ENCODE results near the gene WBP4. TPM values are rescaled to one million over a fixed set of nuclear protein-coding genes. Genes with fewer than 3 reads are reported as not detected.
A peak's percentile ranks its signal among the peaks of the same experiment; 100 is the strongest.
"Not testable (repeated sequence)": the region's sequence is repeated elsewhere in the genome, so short reads cannot be mapped to it uniquely, and the experiment has no call there.

WBP4 gene
- total RNA-seq, 1 donor from 2014 or later = 6.9 TPM

DNA sequence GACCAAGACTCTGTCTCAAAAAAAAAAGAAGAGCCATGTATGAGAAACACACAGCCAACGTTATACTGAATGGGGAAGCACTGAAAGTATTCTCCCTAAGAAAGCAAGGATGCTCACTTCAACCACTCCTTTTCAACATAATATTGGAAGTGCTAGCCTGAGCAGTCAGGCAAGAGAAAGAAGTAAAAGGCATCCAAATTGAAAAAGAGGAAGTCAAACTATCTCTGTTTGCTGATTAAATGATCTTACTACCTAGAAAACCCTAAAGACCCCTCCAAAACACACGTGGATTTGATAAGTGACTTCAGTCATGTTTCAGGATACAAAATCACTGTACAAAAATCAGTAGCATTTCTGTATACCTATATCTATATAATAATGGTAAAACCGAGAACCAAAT lies 16.2 kb downstream of the WBP4 start:
- no peak for DNase-seq (ENCODE audit: low read depth in 2 of 2)

DNA sequence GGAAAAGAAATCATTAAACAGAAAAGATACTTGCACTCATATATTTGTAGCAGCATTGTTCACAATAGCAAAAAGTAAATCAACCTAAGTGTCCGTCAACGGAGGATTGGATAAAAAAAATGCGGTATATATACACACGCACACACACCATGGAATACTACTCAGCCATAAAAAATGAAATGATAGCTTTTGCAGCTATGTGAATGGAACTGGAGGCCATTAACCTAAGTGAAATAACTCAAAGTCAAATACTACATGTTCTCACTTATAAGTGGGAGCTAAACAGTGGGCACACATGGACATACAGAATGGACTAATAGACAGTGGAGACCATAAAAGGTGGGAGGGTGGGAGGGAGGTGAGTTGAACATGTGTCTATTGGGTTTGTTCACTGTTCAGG lies 18.4 kb downstream of the WBP4 start:
- DNase-seq (ENCODE audit: low read depth in 2 of 2) = no peak

- no peak for DNase-seq (ENCODE audit: low read depth in 2 of 2)
Measured at GRCh38 chr13:41085961-41086585, 24.8 kb downstream of the WBP4 start.

DNA sequence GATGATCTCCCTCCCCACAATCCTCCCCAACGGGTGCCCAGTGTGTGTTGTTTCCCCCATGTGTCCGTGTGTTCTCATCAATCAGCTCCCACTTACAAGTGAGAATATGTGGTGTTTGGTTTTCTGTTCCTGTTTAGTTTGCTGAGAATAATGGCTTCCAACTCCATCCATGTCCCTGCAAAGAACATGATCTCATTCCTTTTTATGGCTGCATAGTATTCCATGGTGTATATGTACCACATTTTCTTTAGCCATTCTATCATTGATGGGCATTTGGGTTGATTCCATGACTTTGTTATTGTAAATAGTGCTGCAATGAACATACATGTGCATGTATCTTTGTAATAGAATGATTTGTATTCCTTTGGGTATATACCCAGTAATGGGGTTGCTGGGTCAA lies 34.4 kb downstream of the WBP4 start:
- DNase-seq (ENCODE audit: low read depth in 2 of 2) = not testable (repeated sequence)

- DNase-seq (ENCODE audit: low read depth in 2 of 2) = no peak
Measured at GRCh38 chr13:41098761-41099160, 37.5 kb downstream of the WBP4 start.

DNA sequence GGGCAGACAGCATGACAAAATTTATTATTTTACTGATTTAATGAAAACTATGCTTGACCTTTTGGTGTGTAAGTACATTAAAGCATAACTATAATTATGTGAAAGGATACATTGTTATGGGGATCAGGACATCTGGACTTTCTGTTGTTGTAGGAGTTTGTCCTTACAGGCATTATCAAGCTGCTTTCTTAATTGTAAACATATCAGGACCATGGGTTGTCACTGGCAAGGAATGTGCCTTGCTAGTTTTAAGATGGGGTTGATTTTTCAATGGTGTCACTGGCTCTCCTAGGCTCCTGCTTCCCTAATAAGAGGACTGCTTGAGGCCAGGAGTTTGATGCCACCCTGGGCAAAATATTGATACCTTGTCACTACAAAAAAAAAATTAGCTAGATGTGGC lies 38.7 kb downstream of the WBP4 start:
- DNase-seq (ENCODE audit: low read depth in 2 of 2) = no peak

DNA sequence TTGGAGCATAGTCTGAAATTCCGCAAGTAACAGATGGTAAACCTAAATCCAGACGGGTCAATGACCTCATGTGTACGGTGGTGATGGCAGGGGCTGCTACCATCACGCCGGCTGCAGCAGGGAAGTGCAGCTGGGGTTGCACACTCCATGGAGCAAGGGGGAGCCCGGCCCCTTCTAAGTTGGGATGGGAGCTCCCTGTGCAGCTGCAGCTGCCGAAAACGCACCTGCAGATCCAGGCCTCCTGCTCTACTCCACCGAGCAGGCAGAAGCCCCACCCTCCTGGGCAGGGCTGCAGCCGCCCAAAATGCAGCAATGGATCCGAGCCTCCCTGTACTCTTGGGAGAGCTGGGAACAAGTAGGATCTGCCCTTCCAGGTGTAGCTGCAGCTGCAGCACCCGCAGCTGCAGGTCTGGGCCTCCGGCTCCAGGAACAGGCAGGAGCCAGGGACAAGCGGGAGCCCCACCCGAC lies 45.8 kb downstream of the WBP4 start:
- no peak for DNase-seq (ENCODE audit: low read depth in 2 of 2)

DNA sequence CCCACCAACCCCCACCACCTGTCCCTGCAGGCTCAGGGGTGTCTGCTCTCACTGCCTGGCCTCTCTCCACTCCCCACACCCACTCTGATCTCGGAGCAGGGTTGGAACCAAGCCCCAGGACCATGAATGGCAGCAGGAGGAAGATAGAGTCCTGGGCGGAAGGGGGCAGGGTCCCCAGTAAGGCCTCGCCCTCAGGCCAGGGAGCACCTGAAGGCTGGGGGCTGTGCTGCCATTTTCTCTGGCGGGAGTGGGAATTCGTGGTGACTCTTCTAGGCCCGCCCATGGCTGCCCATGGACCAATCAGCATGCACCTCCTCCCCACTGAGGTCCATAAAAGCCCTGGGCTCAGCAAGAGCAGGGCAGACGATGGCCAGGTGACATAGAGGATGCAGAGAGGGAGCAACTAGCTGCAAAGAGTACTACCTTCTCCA lies 46.3 kb downstream of the WBP4 start:
- no peak for DNase-seq (ENCODE audit: low read depth in 2 of 2)

DNA sequence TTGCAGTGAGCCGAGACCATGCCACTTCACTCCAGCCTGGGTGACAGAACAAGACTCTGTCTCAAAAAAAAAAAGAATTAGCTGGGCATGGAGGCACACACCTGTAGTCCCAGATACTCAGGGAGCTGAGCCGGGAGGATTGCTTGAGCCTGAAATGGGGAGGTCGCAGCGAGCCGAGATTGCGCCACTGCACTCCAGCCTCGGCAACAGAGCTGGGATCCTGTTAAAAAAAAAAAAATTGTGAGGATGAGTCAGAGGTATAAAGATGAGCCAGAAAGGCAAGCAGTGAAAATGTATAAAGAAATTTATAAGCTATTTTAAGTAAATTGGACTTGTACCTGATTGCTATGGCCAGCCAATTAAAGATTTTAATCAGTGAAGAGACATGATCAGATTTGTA lies 50.1 kb downstream of the WBP4 start:
- DNase-seq (ENCODE audit: low read depth in 2 of 2) = no peak

GRCh38 chr13:41117869-41118268 lies 56.6 kb downstream of the WBP4 start:
- DNase-seq (ENCODE audit: low read depth in 2 of 2) = no peak

- DNase-seq (ENCODE audit: low read depth in 2 of 2) = peak in 1 of 2 donors; percentile 45
Measured at GRCh38 chr13:41122838-41123237, 61.5 kb downstream of the WBP4 start.

DNA sequence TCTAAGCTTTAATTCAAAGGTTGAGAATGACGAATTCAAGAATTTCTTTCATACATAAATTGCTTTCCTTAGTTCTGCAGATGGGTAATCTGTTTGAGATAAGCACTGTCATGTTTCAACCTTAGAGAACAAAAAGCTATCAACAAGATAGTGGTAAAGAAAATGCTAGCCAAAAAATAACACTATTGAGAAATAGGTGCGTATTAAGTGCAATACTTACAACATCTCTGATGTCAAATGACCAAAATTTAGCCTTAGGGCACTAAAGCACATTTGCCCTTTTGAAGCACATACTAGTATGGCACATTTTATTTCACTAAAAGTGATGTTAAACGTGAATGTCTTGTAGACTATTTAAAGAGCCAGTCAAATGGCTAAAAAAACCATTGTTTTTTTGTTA lies 66.4 kb downstream of the WBP4 start:
- DNase-seq (ENCODE audit: low read depth in 2 of 2) = no peak

- DNase-seq (ENCODE audit: low read depth in 2 of 2) = no peak
Measured at GRCh38 chr13:41130356-41130755, 69.0 kb downstream of the WBP4 start.

- not testable (repeated sequence) for DNase-seq (ENCODE audit: low read depth in 2 of 2)
Measured at GRCh38 chr13:41131189-41131588, 69.9 kb downstream of the WBP4 start.

DNA sequence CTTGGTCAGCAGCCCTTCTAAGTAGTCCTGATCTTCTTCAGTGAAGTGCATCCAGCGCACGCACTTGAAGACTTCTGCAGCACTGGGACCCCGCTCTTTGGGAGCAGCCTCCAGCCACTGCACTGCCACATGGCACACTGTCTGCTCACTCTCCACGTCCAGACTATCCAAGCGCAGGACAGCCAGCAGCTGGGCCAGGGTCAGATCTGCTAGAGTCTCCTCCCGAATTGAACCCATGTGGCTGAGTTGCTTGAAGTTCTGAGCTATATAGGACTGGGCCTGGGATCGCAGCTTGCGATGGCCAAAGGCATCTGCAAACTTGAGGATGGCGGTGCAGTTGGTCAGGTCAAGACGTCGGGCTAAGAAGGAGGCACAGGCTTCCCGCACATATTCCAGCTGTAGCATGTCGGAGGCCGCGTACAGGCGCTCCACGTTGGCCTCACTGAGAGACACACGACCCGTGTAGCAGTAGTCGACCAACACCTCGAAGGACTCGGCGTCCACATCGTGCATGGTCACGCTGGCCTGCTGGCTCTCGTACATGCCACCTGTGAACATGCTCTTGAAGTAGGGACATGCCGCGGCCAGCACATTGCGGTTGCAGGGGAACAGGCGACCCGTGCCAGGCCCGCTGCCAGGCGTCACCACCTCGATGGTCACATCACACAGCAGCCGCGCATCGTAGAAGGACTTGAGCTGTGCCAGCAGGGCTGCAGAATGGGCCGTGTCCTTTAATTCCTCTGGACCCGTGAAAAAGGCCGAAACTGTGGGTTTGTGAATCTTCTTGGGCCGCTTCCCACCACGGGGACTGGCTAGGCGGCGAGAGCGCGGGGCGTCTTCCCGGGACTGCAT lies 70.6 kb downstream of the WBP4 start:
- not testable (repeated sequence) for DNase-seq (ENCODE audit: low read depth in 2 of 2)

DNA sequence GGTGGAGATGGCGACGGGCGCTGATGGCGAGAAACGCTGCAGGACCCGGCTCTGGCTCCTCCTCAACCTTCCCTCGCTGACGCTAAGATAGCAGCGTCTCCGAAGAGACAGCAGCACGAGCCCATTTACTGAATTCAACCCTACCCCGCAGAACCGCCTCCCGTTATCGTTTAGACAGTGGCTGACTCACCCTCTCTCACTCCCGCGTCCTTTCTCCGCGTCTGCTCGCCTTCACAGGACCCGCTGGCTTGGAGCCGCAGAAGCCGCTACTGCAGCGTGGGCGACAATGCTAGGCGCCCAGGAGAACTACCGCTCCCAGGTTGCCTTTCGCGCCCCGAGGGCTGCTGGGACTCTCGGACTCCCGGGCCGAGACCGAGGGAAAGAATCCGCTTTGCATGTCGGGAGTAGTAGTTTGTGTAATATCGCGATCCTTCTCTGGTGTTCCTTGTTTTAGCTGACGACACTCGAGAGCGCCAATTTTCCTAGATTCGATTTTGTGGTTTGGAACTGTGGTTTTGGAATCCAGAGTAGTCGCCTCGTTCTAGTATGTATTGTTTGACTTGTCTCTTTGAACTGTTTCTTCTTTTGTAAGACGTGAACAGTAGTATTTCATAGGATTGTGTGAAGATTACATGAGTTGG lies 71.3 kb downstream of the WBP4 start, which contains the start of gene KBTBD6:
KBTBD6 (minus strand) TSS at position 291 of the 641 bp plus-strand sequence. CDS start 291 bp downstream, outside the sequence.
- DNase-seq (ENCODE audit: low read depth in 2 of 2) = peak; percentile 98 to 99

Other genes with a start within 250 kb of the WBP4 start
- gene ELF1, start 42.2 kb upstream of the WBP4 start, total RNA-seq = 61.9 and 80.8 TPM in 2 replicates
- 5.9 and 9.5 TPM in 2 replicates for gene KBTBD6, start 71.3 kb downstream of the WBP4 start, total RNA-seq
- gene KBTBD7, start 133.1 kb downstream of the WBP4 start, total RNA-seq = 4.6 and 7.5 TPM in 2 replicates
- 6.5 and 11.1 TPM in 2 replicates for gene MTRF1, start 202.1 kb downstream of the WBP4 start, total RNA-seq
- gene NAA16, start 249.8 kb downstream of the WBP4 start, total RNA-seq = 3.5 and 4.6 TPM in 2 replicates

Data from lung microvascular endothelial cell (primary cell).